HG02973 (cell line): ENCODE measurements around the gene GGCX.

Experiments used
- ATAC-seq: cut with Tn5 transposase; IDR thresholded peaks from one replicate; pipeline ENCODE4 v1.9.1; 2021; ENCODE audit warnings: moderate library complexity; ENCODE audit not compliant: unreplicated experiment

Gene GGCX

GRCh38 chr2:85522090-85522647, 39.1 kb downstream of the GGCX start:
- ATAC-seq = no peak

GRCh38 chr2:85516653-85517389, 44.5 kb downstream of the GGCX start:
- ATAC-seq = no peak

GRCh38 chr2:85514323-85514722, 47.0 kb downstream of the GGCX start:
- ATAC-seq = no peak

GRCh38 chr2:85511008-85511811, 50.1 kb downstream of the GGCX start:
- ATAC-seq = no peak

DNA sequence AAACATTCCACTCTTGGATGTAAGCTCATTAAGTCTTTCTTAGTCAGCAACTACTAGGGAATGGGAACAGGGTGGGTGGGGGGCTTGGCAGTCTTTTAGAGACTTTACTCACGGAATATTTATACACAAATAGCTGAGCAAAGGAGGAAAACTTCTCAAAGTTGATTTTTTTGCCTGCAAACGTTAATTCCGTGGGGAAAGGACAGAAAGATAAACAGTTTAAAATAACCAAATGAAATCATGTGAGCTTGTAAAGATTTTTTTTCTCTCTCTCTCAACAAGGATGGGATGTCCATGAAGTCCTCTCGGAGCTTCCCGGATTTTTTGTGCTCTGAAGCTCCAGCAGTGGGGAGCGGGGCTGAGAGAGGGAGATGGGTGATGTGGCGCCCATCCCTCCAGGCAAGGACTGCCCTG, 54.5 kb downstream of the GGCX start:
- ATAC-seq = no peak

- ATAC-seq = no peak
Measured at GRCh38 chr2:85505551-85506238, 55.6 kb downstream of the GGCX start.

GRCh38 chr2:85504778-85505261, 56.5 kb downstream of the GGCX start:
- no peak for ATAC-seq

DNA sequence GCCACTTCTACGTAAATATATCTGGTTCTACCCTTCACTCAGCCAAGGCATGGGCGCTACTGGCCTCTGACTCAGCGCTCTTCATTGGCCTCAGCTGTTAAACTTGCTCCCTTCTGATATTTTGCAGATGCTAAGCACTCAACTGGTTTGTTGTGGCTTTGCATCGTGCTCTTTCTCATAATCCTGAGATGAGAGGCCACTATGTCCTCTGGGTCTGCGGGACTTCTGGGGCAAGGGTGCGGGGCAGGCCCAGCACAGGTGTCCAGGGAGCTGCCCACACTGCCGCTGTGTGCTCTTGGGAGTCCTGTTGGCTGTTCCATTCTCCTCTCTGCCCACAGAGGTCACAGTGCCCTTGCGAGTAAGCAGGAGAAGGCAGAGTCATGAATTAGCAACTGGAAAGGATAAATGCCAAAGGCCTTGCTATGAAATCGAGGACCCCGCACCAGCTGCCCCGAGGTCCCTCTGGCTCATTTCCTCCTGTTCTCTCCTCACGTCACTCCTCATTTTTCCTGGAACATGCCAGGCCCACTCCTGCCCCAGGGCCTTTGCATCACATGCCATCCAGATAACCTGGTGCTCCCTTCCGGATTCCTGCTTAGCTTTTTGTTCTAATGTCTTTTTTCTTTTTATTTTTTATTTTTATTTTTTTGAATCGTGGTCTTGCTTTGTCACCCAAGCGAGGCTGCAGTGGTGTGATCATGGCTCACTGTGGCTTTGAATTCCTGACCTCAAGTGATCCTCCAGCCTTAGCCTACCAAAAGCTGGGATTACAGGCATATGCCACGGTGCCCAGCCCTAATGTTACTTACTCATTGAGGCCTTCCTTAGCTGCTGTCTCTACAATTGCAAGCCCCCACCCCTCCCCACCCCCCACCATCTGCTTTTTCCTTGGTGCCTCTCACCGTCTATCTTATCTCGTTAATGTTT, 57.2 kb downstream of the GGCX start:
- no peak for ATAC-seq

DNA sequence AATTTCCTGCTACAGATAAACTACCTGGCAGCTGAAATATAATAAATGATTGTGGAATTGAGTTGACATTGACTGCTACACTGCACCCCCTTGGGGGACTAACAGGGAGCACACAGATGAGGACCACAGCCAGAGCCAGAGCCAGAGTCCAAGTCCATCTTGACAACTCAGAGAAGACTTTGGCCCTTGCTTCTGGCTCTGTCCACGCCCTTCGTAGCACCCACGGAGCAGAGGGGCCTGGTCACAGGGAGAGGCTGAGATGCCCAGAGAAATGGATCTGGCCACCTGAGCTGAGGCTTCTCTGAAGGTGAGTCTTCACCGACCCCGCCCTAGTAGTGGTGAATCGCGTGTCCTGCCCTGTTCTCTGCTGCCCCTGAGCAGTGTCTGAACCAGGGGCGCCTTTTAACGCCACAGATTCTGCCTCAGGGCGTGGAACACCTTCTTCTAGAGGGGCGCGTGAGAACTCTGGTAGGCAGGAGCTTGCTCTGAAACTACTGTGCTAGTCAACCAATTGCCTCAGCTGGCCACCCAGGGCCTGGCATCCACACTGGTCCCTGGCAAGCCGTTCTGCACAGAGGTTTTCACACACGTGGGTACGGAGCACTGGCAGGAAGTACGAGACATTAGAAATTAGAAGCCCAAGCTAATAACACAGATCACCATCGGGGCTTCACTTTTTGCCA, 58.0 kb downstream of the GGCX start:
- ATAC-seq = no peak

GRCh38 chr2:85502720-85503119, 58.6 kb downstream of the GGCX start:
- no peak for ATAC-seq

DNA sequence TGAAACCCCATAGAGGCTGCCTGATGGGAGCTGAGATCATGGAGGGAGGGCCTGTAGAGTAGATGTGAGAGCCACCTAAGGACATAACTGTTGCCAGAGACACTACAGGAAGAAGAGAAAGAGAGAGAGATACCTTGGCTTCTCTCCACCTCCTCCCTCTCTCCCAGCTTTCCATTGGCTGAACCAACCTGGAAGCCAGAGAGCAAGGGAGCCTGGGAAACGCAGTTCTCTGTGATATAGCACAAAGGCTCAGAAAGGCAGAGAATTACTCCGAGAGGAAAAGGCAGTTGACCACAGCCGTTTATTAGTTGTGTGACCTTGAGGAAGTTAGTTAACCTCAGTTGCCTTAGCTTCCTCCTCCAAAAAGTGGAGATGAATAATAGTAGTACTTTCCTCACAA, 60.0 kb downstream of the GGCX start:
- no peak for ATAC-seq

GRCh38 chr2:85497944-85498630, 63.2 kb downstream of the GGCX start:
- ATAC-seq = no peak

DNA sequence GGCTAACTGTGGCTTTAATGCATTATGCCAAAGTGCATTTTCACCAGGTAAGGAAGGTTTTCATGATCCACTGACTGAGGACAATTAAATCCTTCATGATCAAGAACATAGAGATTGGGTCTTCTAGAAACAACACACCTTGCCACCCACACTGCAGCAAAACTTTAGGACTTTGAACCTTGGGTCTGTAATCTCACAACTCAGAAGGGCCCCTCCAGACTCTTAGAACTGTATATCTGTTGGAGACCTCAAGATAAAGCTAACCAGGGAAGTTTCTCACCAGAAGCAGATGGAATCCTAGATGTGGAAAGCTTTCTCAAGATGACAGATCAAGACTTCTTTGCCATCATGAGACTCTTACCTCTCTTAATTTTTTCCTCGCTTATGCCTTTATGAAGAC, 64.9 kb downstream of the GGCX start:
- no peak for ATAC-seq
